ENCODE measurements around the gene VPS37B. TPM values are rescaled to one million over a fixed set of nuclear protein-coding genes. Genes with fewer than 3 reads are reported as not detected.

VPS37B gene
- total and polyA plus RNA-seq, 2 of the 8 experiments (the other 6 are each of a cell fraction or from before 2014, with no cell fraction given), result 11.9 to 15.7 TPM

GRCh38 chr12:122866379-122866778 lies 29.5 kb downstream of the VPS37B start:
- Histone ChIP-seq H3K23me2 (ENCODE audit: low read depth, low read length) (no peaks in the 10 kb centered on the region), H2BK5ac (ENCODE audit: low read depth, low read length) (no peak overlapping the region), H3K36me3 (ENCODE audit: control insufficient read depth in 2 of 4, insufficient read depth in 4 of 4, low read length in 3 of 4) (peaks cover 0 to 24% (median 8%) of the 10 kb centered on the region in 4 experiments; a peak in 5 of 8 replicates), H3K9ac (replicated peaks in 1 of 4; ENCODE audit: extremely low read depth in 1 of 4, low read depth in 3 of 4, low read length in 3 of 4) (no peak overlapping the region), H3K27ac (ENCODE audit: low read depth, low read length) (no peak overlapping the region), H4K5ac (ENCODE audit: insufficient read length, low read depth, low read length) (no peak overlapping the region), H2BK20ac (ENCODE audit: low read length) (no peak overlapping the region), H3K56ac (replicated peaks; ENCODE audit: insufficient read length, low read depth, low read length) (no peak overlapping the region), H3K4ac (replicated peaks; ENCODE audit: insufficient read length, low read depth, low read length) (no peak overlapping the region), H2BK15ac (ENCODE audit: low read length) (no peak overlapping the region), H3K4me2 (ENCODE audit: insufficient read depth in 1 of 2, low read depth in 2 of 2, low read length in 2 of 2) (no peak overlapping the region), H3K23ac (ENCODE audit: insufficient read length) (no peak overlapping the region), H2AFZ (ENCODE audit: low read length) (no peak overlapping the region), H3K79me2 (ENCODE audit: control insufficient read depth in 1 of 2, insufficient read depth in 2 of 2, low read length in 2 of 2) (no peaks in the 10 kb centered on the region), H4K20me1 (replicated peaks in 1 of 2; ENCODE audit: control insufficient read depth in 1 of 2, insufficient read depth in 2 of 2, low read length in 2 of 2) (peaks cover 38 to 48% of the 10 kb centered on the region in 2 experiments), H3K9me3 (ENCODE audit: insufficient read depth in 2 of 2, low read depth in 1 of 2, low read length in 1 of 2) (no peaks in the 10 kb centered on the region), H2AK5ac (ENCODE audit: low read depth, low read length) (no peak overlapping the region), H3K14ac (ENCODE audit: insufficient read length) (no peak overlapping the region), H3K4me1 (replicated peaks in 1 of 4; ENCODE audit: control insufficient read depth in 3 of 4, insufficient read depth in 4 of 4, low read length in 3 of 4) (peaks cover 0 to under 1% (median under 1%) of the 10 kb centered on the region in 4 experiments; a peak in 5 of 7 replicates), H3K18ac (ENCODE audit: extremely low read depth, low read length) (no peak overlapping the region), H4K8ac (ENCODE audit: extremely low read depth, insufficient read depth, low read length) (no peak overlapping the region), H2BK12ac (ENCODE audit: low read depth, low read length) (no peak overlapping the region), H4K91ac (replicated peaks; ENCODE audit: insufficient read length, low read length) (no peak overlapping the region), H3K79me1 (ENCODE audit: low read depth, low read length) (peaks cover 1% of the 10 kb centered on the region), H2BK120ac (replicated peaks; ENCODE audit: low read depth, low read length) (no peak overlapping the region), H3K4me3 (ENCODE audit: extremely low read depth in 1 of 4, insufficient read depth in 2 of 4, low read depth in 3 of 4, low read length in 4 of 4) (no peak overlapping the region), H3K27me3 (replicated peaks in 1 of 4; ENCODE audit: control insufficient read depth in 3 of 4, extremely low read depth in 1 of 4, insufficient read depth in 3 of 4, low read length in 3 of 4) (peaks cover 24 to 42% (median 37%) of the 10 kb centered on the region in 4 experiments)
- ChIA-PET POLR2A (ENCODE audit: partially characterized antibody) (no interaction called here), CTCF (ENCODE audit: partially characterized antibody) (interaction anchor here (0.7 to 20.1 kb wide), 9 partner anchors 8 to 209 kb away, joined by 3 to 473 read pairs (median 3); partner anchors contain the start of genes OGFOD2 and VPS37B)
- FAIRE-seq (no peak), DNase-seq (ENCODE audit: low read depth in 1 of 2, low spot score in 2 of 2) (no peak)
- WGBS, 2 experiments (ENCODE audit: extremely low coverage in 1 of 2, insufficient coverage in 1 of 2, insufficient read length in 1 of 2, insufficient replicate concordance in 2 of 2, low coverage in 1 of 2, low lambda C conversion rate in 2 of 2, missing lambda C conversion rate in 1 of 2), result 95% methylated on average over 17 of the region's 17 CpGs; no CpG with 5 or more reads in 1 of the 2 experiments
- no peak for TF ChIP-seq MAFK (IDR thresholded peaks at IDR 0.05; ENCODE audit: low read depth, low read length)
- TF ChIP-seq SIX5 (IDR thresholded peaks at IDR 0.05; ENCODE audit: low read depth, low read length), result no peak
- TF ChIP-seq RNF2 (IDR thresholded peaks at IDR 0.05; ENCODE audit: borderline replicate concordance, low read depth, low read length, missing control alignments, poor library complexity, severe bottlenecking), result no peak
- no peak for TF ChIP-seq RXRA (IDR thresholded peaks at IDR 0.05; ENCODE audit: insufficient read depth, low read depth, low read length)
- TF ChIP-seq KDM5A (IDR thresholded peaks at IDR 0.05; ENCODE audit: low read length), result no peak
- TF ChIP-seq BRCA1 (IDR thresholded peaks at IDR 0.05; ENCODE audit: low read depth, low read length), result no peak
- no peak for TF ChIP-seq PHF8 (conservative IDR thresholded peaks at IDR 0.05; ENCODE audit: low read depth, low read length)
- TF ChIP-seq KDM4A (IDR thresholded peaks at IDR 0.05; ENCODE audit: low read depth, low read length, severe bottlenecking), result no peak
- no peak for TF ChIP-seq ATF2 (IDR thresholded peaks at IDR 0.05; ENCODE audit: low read length)
- TF ChIP-seq TCF12 (IDR thresholded peaks at IDR 0.05; ENCODE audit: low read depth, low read length), result no peak
- TF ChIP-seq RAD21 (IDR thresholded peaks at IDR 0.05 in 1 of 2, conservative IDR thresholded peaks at IDR 0.05 in 1 of 2; ENCODE audit: low read depth in 2 of 2, low read length in 2 of 2), result no peak
- no peak for TF ChIP-seq CBX5 (IDR thresholded peaks at IDR 0.05; ENCODE audit: low read depth, low read length)

Measured in H1 (cell line).